Memory B cell (primary cell): Measurements from ENCODE around the gene CHGA.

ENCODE experiments used
- ATAC-seq: fragments of 150-1000 bp; cut with Tn5 transposase; 2 replicates; pipeline ENCODE4 v1.10.0; 2021; ENCODE audit warnings: low read depth, mild to moderate bottlenecking, moderate library complexity
- DNase-seq, 2 donors: peaks; one replicate each; pipeline ENCODE4 v3.0.0; 2022; ENCODE audit warnings: low spot score in 2 of 2
- H3K27ac Mint-ChIP-seq: one replicate; pipeline ENCODE4 v1.8.0; 2022; ENCODE audit warnings: mild to moderate bottlenecking, moderate library complexity, mixed read lengths
- H3K27me3 Mint-ChIP-seq: one replicate; pipeline ENCODE4 v1.8.0; 2022; ENCODE audit warnings: mixed read lengths
- H3K36me3 Mint-ChIP-seq: one replicate; pipeline ENCODE4 v1.8.0; 2022; ENCODE audit warnings: mild to moderate bottlenecking, mixed read lengths
- H3K4me1 Mint-ChIP-seq: one replicate; pipeline ENCODE4 v1.8.0; 2022; ENCODE audit warnings: mixed read lengths
- H3K4me3 Mint-ChIP-seq: one replicate; pipeline ENCODE4 v1.8.0; 2022; ENCODE audit warnings: mild to moderate bottlenecking, moderate library complexity, mixed read lengths
- H3K9me3 Mint-ChIP-seq: one replicate; pipeline ENCODE4 v1.8.0; 2022; ENCODE audit warnings: mixed read lengths

CHGA gene

DNA sequence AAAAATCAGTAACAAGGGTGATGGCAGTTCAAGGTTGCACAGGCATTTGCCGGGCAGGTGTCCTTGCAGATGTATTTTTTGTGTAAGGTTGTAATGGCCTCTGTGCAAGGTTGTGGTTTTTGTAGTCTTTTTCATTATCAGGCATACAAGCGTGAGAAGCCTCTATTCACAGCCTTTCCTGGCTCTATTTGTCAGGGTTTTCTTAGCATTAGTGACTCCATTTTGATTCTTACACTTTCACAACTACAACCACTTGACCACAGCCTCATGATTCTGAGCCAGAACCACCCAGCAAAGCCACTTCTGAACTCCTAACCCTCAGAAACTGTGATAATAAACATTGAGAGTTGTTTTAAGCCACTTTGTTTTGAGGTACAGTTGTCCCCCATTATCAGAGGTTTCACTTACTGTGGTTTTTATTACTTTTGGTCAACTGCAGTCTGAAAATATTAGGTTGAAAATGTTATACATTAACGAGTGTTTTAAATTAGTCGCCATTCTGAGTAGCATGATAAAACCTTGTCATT lies 27.5 kb upstream of the CHGA start:
- no peak for DNase-seq
- no peaks in the 10 kb centered on the region for H3K9me3 Mint-ChIP-seq
- peaks cover 10% of the 10 kb centered on the region for H3K27me3 Mint-ChIP-seq
- H3K27ac Mint-ChIP-seq: no peak overlapping the region
- ATAC-seq: no peak
- H3K4me3 Mint-ChIP-seq: no peak overlapping the region
- H3K4me1 Mint-ChIP-seq: no peaks in the 10 kb centered on the region
- H3K36me3 Mint-ChIP-seq: no peaks in the 10 kb centered on the region

DNA sequence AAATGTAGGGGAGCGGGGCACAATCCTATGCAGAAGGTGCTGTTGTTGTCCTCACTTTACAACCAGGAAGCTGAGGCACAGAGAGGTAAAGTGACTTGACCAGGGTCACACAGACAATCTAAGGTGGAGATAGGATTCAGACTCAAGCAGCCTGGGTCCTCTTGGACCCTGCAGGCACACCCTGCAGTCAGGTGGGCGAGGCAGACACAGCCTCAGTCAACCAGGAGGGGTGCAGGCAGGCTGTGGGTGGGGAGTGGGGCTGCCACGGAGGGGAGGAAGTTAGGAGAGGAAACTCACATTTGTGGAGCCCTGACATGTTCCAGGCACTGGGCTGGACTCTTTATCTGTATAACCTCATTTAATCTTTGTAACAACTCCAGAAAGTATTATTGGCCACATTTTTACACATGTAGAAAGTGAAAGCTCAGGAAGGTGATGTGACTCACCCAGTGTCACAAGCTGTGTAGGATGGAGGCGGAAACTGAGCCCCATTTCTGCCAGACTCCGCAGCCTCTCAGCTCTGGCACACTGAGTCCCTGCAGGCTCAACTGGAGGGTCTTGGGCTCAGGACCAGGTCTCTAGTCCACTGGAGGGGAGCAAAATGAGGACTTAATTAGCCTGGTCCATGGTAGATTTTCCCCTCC lies 24.9 kb upstream of the CHGA start:
- ATAC-seq (no peak), DNase-seq (no peak)
- H3K27ac Mint-ChIP-seq: no peak overlapping the region
- H3K36me3 Mint-ChIP-seq: no peaks in the 10 kb centered on the region
- H3K4me3 Mint-ChIP-seq: no peak overlapping the region
- no peaks in the 10 kb centered on the region for H3K4me1 Mint-ChIP-seq
- peaks cover 18% of the 10 kb centered on the region for H3K27me3 Mint-ChIP-seq
- no peaks in the 10 kb centered on the region for H3K9me3 Mint-ChIP-seq

DNA sequence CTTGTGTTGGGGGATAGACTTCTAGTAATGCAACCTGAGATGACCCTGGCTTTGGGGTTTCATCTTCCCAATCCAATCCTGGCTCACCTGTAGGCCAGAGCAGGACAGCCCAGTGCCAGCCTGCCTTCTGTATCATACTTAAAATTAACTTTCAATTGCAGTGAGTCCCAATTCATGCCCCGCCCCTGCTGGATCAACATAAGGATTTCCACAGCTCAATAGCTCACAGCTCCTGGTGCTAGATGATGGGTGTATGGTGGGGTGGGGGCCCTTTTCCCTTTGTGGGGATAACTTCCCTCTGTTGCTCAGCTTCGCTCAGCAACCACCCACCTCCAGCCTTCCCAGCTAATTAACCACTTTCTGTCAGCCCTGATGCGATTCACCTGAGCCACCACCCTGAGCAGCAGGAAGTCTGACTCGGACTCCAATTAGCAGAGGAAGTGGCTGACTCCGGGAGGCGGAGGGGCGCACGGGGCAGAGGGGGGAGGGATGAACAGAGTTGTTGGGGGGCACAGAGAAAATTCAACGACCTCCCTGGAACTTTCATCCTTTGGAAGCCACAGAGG lies 24.3 kb upstream of the CHGA start:
- H3K36me3 Mint-ChIP-seq: no peaks in the 10 kb centered on the region
- no peak for ATAC-seq
- no peaks in the 10 kb centered on the region for H3K4me1 Mint-ChIP-seq
- peaks cover 18% of the 10 kb centered on the region for H3K27me3 Mint-ChIP-seq
- H3K9me3 Mint-ChIP-seq: no peaks in the 10 kb centered on the region
- no peak for DNase-seq
- no peak overlapping the region for H3K4me3 Mint-ChIP-seq
- H3K27ac Mint-ChIP-seq: no peak overlapping the region

DNA sequence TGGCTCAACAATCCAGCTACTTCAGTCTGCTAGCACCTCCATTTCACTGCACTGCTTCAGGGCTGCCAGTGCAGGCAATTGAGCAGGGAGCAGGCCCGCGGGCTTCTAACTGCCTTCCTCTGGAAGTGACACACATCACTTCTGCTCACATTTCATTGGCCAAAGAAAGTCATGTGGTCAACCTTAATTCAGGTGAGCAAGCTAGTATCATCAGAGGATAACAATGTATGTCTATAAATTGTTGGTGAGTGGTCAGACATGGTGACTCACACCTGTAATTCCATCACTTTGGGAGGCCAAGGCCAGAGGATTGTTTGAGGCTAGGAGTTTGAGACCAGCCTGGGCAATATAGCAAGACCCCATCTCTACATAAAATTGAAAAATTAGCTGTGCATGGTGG lies 22.3 kb upstream of the CHGA start:
- no peaks in the 10 kb centered on the region for H3K4me1 Mint-ChIP-seq
- no peaks in the 10 kb centered on the region for H3K36me3 Mint-ChIP-seq
- DNase-seq: no peak
- no peak for ATAC-seq
- no peak overlapping the region for H3K27ac Mint-ChIP-seq
- H3K4me3 Mint-ChIP-seq: no peak overlapping the region
- H3K27me3 Mint-ChIP-seq: peaks cover 21% of the 10 kb centered on the region
- no peaks in the 10 kb centered on the region for H3K9me3 Mint-ChIP-seq

DNA sequence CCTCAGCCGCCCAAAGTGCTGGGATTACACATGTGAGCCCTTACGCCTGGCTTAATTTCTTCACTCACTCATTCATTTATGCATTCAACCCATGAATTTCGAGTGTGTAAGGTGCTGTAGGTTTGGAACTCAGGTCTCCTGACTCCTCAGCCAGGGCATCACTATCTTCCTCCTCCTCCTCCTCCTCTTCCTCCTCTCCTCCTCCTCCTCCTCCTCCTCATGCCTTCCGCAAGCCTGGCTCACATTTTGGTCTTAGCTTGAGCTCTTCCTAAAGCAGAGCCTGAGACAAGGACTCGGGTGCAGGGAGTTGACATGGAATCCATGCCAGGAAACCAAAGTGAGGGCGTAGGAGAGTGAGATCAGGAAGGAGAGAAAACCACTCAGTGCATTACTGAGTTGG lies 20.8 kb upstream of the CHGA start:
- ATAC-seq (no peak), DNase-seq (no peak)
- Mint-ChIP-seq H3K4me3 (no peak overlapping the region), H3K9me3 (no peaks in the 10 kb centered on the region), H3K27ac (no peak overlapping the region), H3K36me3 (no peaks in the 10 kb centered on the region), H3K27me3 (peaks cover 18% of the 10 kb centered on the region), H3K4me1 (no peaks in the 10 kb centered on the region)

DNA sequence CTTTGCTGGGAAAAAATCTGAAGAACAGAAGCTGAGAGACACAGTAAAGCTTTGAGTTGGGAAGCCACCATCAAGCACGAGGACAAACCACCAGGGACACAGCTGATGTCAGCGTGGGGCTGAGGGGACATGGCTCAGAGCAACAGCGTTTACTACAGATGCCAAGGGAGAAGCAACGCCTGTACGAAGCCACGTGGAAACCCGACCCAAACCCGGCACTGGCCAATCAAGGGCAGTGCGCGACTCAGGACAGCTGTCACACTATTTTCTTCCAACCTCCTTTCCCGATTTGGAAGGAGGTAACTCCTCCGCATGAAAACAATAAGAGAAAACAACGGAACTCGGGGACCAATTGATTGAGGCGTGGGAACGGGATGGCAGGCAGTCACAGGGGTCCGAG lies 20.2 kb upstream of the CHGA start:
- Mint-ChIP-seq H3K36me3 (no peaks in the 10 kb centered on the region), H3K27me3 (peaks cover 16% of the 10 kb centered on the region), H3K27ac (no peak overlapping the region), H3K4me1 (no peaks in the 10 kb centered on the region), H3K9me3 (no peaks in the 10 kb centered on the region), H3K4me3 (no peak overlapping the region)
- DNase-seq (no peak), ATAC-seq (no peak)

DNA sequence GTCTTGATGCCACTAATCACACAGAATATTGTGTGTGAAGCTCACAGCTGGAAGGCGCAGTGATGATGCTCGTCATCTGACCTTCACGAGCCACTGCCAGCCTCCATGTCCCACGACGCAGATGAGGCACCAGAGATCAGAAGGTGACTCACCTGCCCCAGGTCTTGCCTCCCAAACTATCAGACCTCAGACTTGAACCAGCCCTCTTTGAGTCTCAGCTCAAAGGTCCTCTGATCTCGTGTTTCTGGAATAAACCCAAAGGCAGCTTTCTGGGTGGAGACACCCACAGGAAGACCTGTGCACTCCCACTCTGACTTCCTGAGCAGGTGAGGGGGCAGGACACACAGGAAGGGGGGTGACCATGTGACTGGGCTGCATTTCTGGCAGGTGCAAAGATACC lies 19.6 kb upstream of the CHGA start:
- ATAC-seq: no peak
- DNase-seq: no peak

DNA sequence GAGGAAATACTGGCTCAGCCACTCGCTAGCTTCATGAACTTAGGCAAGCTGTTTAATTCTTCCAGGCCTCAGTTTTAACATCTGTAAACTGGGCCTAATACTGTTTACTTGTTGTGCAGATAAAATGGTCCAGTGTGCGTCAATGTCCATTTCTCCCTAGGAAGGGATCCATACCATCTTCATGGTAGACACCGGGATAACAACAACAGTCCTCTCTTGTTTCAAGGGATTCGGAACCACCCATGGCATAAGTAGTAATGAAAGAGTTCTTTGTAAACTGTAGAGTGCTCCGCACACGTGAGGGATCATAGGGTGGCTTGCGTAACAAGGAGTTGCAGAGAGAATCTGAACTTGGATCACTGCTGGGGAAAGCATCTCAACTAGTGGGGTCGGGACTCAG lies 17.3 kb upstream of the CHGA start:
- ATAC-seq: no peak
- no peak overlapping the region for H3K4me3 Mint-ChIP-seq
- no peaks in the 10 kb centered on the region for H3K36me3 Mint-ChIP-seq
- peaks cover 13% of the 10 kb centered on the region for H3K27me3 Mint-ChIP-seq
- no peaks in the 10 kb centered on the region for H3K4me1 Mint-ChIP-seq
- peaks cover 1% of the 10 kb centered on the region for H3K9me3 Mint-ChIP-seq
- DNase-seq: no peak
- no peak overlapping the region for H3K27ac Mint-ChIP-seq

More for the DNA sequence above, 19.6 kb upstream of the CHGA start:
- Mint-ChIP-seq H3K27me3 (peaks cover 13% of the 10 kb centered on the region), H3K9me3 (no peaks in the 10 kb centered on the region), H3K4me3 (no peak overlapping the region), H3K36me3 (no peaks in the 10 kb centered on the region), H3K4me1 (no peaks in the 10 kb centered on the region), H3K27ac (no peak overlapping the region)

DNA sequence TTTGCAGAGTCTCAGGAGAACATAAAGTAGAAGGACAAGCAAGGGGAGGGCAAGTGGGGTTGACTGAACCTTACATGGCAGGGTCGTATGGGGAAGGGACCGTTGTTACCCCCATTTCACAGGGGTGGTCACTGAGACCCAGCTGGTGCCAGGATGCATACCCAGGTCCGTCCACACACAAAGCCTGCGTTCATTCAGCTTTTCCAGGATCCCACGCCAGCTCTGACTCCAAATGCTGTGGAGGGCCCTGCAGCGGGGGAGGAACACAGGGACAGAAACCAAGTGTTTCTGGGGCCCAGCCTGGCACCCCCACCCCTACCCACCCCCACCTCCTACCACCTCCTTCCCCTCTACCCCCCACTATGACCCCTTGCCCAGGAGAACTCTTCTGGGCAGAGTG lies 16.5 kb upstream of the CHGA start:
- ATAC-seq (no peak), DNase-seq (no peak)
- Mint-ChIP-seq H3K4me3 (no peak overlapping the region), H3K4me1 (no peaks in the 10 kb centered on the region), H3K27ac (no peak overlapping the region), H3K27me3 (peaks cover 13% of the 10 kb centered on the region), H3K36me3 (no peaks in the 10 kb centered on the region), H3K9me3 (peaks cover 1% of the 10 kb centered on the region)

DNA sequence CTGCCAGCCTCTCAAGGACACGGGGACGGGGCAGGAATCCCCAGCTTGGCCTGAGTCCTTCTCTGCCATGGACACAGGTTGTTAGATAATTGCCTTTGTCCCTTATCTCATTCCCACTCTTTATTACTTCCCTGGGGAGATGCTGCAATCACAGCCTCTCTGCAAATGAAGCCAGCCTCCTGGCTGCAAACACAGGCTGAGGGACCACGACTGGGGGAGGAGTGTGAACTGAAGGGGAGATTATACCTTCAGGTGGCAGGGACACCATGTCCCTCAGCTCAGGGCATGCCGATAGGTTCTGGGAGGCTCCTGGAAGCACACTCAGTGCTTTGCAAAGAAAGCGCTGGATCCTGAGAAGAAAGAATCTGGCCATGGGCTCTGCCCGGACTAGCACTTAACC lies 16.1 kb upstream of the CHGA start:
- no peak overlapping the region for H3K27ac Mint-ChIP-seq
- ATAC-seq: no peak
- DNase-seq: no peak
- peaks cover 1% of the 10 kb centered on the region for H3K9me3 Mint-ChIP-seq
- peaks cover 13% of the 10 kb centered on the region for H3K27me3 Mint-ChIP-seq
- no peaks in the 10 kb centered on the region for H3K36me3 Mint-ChIP-seq
- H3K4me3 Mint-ChIP-seq: no peak overlapping the region
- no peaks in the 10 kb centered on the region for H3K4me1 Mint-ChIP-seq

DNA sequence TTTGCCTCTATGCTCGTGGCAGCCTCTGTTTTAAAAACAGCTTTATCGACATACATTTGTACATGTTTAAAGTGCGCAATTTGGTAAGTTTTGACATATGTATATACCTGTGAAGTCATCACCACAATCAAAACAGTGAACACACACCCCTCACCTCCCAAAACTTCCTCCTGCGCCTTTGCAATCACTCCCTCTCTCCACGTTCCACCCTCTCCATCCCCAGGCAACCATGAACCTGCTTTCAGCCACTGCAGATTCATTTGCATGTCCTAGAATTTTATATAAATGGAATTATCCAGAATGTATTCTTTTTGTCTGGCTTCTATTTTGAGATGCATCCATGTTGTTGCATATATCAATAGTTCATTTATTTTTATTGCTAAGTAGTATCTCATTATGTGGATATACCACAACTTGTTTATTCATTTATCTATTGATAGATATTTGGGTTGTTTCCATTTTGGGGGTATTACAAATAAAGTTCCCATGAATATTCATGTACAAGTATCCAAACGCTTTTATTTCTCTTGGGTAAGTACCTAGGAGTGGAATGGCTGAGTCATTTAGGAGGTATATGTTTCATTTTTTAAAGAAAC lies 15.5 kb upstream of the CHGA start:
- Mint-ChIP-seq H3K27me3 (peaks cover 10% of the 10 kb centered on the region), H3K36me3 (no peaks in the 10 kb centered on the region), H3K9me3 (peaks cover 1% of the 10 kb centered on the region), H3K27ac (no peak overlapping the region), H3K4me3 (no peak overlapping the region), H3K4me1 (no peaks in the 10 kb centered on the region)
- no peak for DNase-seq
- no peak for ATAC-seq

DNA sequence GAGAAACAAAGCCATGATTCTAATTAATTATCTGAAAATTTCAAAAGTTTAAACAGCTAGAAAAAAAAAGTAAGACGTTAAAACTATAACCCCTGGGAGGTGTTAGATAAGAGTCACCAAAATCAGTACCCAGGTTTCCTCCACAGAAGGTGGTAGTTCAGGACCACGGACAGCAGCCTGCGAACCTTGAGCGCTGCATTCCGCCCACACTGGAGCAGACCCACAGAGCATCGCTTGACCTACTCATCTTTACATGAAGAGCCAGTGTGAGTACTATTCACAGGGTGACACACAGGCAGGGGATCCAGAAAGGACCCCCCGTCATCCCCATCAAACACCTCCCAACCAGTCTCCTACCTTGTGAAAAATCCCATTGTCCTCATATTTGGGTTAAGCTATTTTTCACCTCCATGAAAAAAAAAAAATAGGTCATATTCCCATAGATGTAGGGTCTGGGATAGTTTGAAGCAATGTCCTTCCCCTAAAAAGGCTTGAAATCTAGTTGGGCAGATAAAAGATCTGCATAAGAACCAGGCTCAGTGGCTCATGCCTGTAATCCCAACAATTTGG lies 8.8 kb upstream of the CHGA start:
- no peak for DNase-seq

DNA sequence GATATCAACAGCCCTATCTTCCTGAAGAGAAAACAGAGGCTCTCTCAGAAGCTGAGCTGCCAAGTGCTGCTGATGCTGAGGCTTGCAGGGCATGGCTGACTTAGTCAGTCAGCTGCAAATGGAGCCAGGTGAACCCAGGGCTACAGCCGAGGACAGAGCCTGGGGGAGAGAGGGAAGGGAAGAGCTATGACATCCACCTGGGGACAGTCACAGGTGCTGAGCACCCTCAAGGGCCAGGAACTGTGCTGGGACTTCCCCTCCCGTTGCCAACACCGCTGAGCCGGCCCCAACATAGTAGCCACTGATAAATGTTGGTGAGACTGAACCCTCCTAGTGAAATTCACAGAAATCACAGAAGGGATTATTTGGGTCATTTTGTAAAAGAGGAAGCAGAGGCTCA lies 6.7 kb upstream of the CHGA start:
- Mint-ChIP-seq H3K36me3 (no peaks in the 10 kb centered on the region), H3K4me3 (no peak overlapping the region), H3K4me1 (no peaks in the 10 kb centered on the region), H3K27me3 (peaks cover 13% of the 10 kb centered on the region), H3K27ac (no peak overlapping the region), H3K9me3 (peaks cover 2% of the 10 kb centered on the region)
- ATAC-seq (no peak), DNase-seq (no peak)

More for the DNA sequence above, 8.8 kb upstream of the CHGA start:
- H3K27me3 Mint-ChIP-seq: peaks cover 9% of the 10 kb centered on the region
- no peaks in the 10 kb centered on the region for H3K36me3 Mint-ChIP-seq
- no peak for ATAC-seq
- H3K4me1 Mint-ChIP-seq: no peaks in the 10 kb centered on the region
- peaks cover 3% of the 10 kb centered on the region for H3K9me3 Mint-ChIP-seq
- no peak overlapping the region for H3K27ac Mint-ChIP-seq
- no peak overlapping the region for H3K4me3 Mint-ChIP-seq

DNA sequence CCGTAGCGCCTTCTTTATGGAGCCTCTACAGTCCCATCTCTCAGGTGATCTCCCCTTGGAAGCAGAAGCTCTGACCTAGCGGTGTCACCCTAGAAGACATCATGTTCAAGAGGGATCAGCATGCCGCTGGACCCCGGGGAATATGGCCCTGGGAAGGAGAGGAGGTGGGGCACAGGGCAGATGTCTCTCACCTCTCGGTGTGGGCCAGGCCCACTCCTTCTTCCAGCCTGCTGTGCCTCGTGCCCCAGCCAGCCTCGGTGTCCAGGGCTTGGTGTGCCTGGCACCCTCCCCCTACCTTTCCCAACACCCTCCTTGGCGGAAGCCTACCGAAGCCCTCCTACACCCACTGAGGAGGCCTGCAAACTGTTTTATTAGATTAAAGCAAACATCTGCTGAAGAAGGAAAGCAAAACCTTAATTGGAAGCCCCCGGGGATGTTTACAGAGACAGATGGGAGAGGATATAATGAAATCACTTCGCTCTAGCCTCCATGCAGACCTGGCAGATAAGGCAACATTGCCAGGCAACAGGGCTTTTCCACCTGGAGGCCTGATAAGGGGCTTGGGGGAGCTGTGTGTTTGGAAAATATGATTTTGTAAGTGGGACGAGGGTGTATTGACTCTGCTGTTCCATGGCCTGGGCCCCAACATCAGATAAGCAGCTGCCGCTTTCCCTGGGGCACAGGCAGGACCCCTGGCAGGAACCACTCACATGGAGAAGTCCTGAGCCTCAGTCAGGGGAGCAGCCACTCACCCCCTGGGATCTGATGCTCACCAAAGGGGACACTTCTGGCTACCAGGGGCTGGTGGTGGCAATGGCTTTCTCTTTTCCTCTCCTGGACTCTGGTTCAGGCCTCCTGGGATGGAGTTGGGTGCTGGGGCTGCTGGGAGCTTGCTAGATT lies 5.7 kb upstream of the CHGA start:
- Mint-ChIP-seq H3K4me1 (no peaks in the 10 kb centered on the region), H3K4me3 (no peak overlapping the region), H3K27me3 (peaks cover 19% of the 10 kb centered on the region), H3K9me3 (peaks cover 2% of the 10 kb centered on the region), H3K36me3 (no peaks in the 10 kb centered on the region), H3K27ac (no peak overlapping the region)
- DNase-seq: no peak
- ATAC-seq: no peak
